A549 (cell line): ENCODE measurements around the gene DPF1.

ENCODE experiments used
- CHD2 ChIP-seq: fragments of 150-350 bp; IDR thresholded peaks from 2 replicates; pipeline ENCODE4 v1.6.1; 2014; ENCODE audit warnings: low read length; ENCODE audit not compliant: partially characterized antibody
- EP300 ChIP-seq, 2 experiments: fragments of >200 bp; sonication (Bioruptor Twin); formaldehyde crosslinking; IDR thresholded peaks; 2 replicates in 1 of 2; 3 replicates in 1 of 2; pipeline ENCODE4 v1.6.1; 2016 to 2017
- GATA3 ChIP-seq: IDR thresholded peaks from 2 replicates; pipeline ENCODE4 v1.6.1; 2012; ENCODE audit warnings: borderline replicate concordance
- JUNB ChIP-seq: fragments of >200 bp; sonication (Bioruptor Twin); formaldehyde crosslinking; IDR thresholded peaks from 2 replicates; pipeline ENCODE4 v1.6.1; 2016
- PHF8 ChIP-seq: fragments of 200-600 bp; sonication (generic); IDR thresholded peaks from 2 replicates; pipeline ENCODE4 v1.6.1; 2016; ENCODE audit warnings: low read depth, mild to moderate bottlenecking, antibody characterized with exemption, moderate library complexity, borderline replicate concordance
- POLR2A ChIP-seq: IDR thresholded peaks from 2 replicates; pipeline ENCODE4 v1.6.1; 2012; ENCODE audit warnings: mild to moderate bottlenecking, low read length
- ZC3H11A ChIP-seq: fragments of 450-650 bp; IDR thresholded peaks from 2 replicates; pipeline ENCODE4 v1.6.1; 2014; ENCODE audit warnings: antibody characterized with exemption, mild to moderate bottlenecking
- TF ChIP-seq, protein P1 (sequence below): fragments of >200 bp; sonication (Bioruptor Twin); formaldehyde crosslinking; IDR thresholded peaks from 3 replicates; pipeline ENCODE4 v1.5.1; 2016
- TF ChIP-seq, protein P2 (sequence below): fragments of 150-350 bp; IDR thresholded peaks from 2 replicates; pipeline ENCODE4 v1.6.1; 2014; ENCODE audit warnings: low read depth, mild to moderate bottlenecking, low read length
- TF ChIP-seq, protein P3 (sequence below): fragments of 450-650 bp; IDR thresholded peaks from 2 replicates; pipeline ENCODE4 v1.6.1; 2014; ENCODE audit warnings: antibody characterized with exemption
- TF ChIP-seq, protein P4 (sequence below): IDR thresholded peaks from 2 replicates; pipeline ENCODE4 v1.6.1; 2012

DNA sequence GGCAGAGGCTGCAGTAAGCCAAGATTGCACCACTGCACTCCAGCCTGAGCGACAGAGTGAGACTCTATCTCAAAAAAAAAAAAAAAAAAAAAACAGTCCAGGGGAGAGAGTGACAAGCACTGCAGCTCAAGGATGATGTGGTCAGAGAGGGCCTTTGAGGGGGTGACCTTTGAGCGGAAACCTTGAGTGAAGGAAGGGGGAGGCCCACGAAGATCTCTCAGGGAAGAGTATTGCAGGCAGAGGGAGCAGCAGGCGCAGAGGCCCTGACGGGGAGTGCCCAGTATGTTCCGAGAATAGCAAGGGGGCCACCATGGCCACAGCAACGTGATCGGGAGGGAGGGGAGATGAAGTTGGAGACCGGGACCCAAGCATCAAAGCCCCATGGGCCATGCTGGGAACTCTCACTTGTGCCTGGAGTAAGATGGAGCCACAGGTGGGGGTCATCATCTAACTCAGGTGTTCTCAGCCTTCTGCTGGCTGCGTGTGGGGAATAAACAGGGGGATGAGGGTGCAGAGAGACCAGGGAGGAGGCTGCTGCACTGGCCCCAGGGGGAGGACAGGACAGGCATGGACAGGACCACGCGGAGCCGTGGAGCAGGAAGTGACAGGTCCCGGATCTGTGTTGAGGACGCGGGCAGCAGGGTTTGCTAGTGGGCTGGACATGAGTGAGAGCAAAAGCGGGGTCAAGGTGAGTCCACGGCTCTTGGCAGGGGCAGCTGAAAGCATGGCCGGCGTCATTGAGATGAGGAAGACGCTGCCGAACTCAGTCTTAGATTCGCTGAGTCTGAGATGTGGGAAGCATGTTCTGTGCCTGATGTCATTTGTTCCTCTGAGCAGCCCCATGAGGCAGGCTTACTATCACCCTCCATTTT lies 60.4 kb downstream of the DPF1 start:
- no peak for TF ChIP-seq JUNB
- TF ChIP-seq PHF8, result no peak
- TF ChIP-seq, protein P1, sequence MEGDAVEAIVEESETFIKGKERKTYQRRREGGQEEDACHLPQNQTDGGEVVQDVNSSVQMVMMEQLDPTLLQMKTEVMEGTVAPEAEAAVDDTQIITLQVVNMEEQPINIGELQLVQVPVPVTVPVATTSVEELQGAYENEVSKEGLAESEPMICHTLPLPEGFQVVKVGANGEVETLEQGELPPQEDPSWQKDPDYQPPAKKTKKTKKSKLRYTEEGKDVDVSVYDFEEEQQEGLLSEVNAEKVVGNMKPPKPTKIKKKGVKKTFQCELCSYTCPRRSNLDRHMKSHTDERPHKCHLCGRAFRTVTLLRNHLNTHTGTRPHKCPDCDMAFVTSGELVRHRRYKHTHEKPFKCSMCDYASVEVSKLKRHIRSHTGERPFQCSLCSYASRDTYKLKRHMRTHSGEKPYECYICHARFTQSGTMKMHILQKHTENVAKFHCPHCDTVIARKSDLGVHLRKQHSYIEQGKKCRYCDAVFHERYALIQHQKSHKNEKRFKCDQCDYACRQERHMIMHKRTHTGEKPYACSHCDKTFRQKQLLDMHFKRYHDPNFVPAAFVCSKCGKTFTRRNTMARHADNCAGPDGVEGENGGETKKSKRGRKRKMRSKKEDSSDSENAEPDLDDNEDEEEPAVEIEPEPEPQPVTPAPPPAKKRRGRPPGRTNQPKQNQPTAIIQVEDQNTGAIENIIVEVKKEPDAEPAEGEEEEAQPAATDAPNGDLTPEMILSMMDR, result no peak
- TF ChIP-seq, protein P2, sequence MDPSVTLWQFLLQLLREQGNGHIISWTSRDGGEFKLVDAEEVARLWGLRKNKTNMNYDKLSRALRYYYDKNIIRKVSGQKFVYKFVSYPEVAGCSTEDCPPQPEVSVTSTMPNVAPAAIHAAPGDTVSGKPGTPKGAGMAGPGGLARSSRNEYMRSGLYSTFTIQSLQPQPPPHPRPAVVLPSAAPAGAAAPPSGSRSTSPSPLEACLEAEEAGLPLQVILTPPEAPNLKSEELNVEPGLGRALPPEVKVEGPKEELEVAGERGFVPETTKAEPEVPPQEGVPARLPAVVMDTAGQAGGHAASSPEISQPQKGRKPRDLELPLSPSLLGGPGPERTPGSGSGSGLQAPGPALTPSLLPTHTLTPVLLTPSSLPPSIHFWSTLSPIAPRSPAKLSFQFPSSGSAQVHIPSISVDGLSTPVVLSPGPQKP, result no peak
- no peak for TF ChIP-seq CHD2
- TF ChIP-seq, protein P3, sequence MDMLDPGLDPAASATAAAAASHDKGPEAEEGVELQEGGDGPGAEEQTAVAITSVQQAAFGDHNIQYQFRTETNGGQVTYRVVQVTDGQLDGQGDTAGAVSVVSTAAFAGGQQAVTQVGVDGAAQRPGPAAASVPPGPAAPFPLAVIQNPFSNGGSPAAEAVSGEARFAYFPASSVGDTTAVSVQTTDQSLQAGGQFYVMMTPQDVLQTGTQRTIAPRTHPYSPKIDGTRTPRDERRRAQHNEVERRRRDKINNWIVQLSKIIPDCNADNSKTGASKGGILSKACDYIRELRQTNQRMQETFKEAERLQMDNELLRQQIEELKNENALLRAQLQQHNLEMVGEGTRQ, result no peak
- TF ChIP-seq, protein P4, sequence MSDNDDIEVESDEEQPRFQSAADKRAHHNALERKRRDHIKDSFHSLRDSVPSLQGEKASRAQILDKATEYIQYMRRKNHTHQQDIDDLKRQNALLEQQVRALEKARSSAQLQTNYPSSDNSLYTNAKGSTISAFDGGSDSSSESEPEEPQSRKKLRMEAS, result no peak
- TF ChIP-seq ZC3H11A, result no peak
- no peak for TF ChIP-seq GATA3
- no peak for TF ChIP-seq POLR2A
- no peak for TF ChIP-seq EP300 (IDR thresholded peaks at IDR 0.05)
